ENCODE data around the gene ITPK1.

ITPK1 gene

GRCh38 chr14:93033983-93034670, 81.6 kb downstream of the ITPK1 start:
- TF ChIP-seq ESRRG (CRISPR knock-in tag; IDR thresholded peaks at IDR 0.05) (no peak), PPARA (CRISPR knock-in tag; IDR thresholded peaks at IDR 0.05; ENCODE audit: borderline replicate concordance) (no peak), ZFP30 (CRISPR knock-in tag; IDR thresholded peaks at IDR 0.05) (no peak), CSDC2 (CRISPR knock-in tag; IDR thresholded peaks at IDR 0.05) (no peak), RARB (CRISPR knock-in tag; IDR thresholded peaks at IDR 0.05) (no peak), ZNF565 (CRISPR knock-in tag; conservative IDR thresholded peaks at IDR 0.05; ENCODE audit: low read depth) (no peak), SNAI2 (CRISPR knock-in tag; IDR thresholded peaks at IDR 0.05) (no peak), ZNF70 (CRISPR knock-in tag; IDR thresholded peaks at IDR 0.05) (no peak), ZFP3 (CRISPR knock-in tag; IDR thresholded peaks at IDR 0.05) (no peak), OSR1 (CRISPR knock-in tag; IDR thresholded peaks at IDR 0.05) (no peak)
- TF ChIP-seq, protein P1, sequence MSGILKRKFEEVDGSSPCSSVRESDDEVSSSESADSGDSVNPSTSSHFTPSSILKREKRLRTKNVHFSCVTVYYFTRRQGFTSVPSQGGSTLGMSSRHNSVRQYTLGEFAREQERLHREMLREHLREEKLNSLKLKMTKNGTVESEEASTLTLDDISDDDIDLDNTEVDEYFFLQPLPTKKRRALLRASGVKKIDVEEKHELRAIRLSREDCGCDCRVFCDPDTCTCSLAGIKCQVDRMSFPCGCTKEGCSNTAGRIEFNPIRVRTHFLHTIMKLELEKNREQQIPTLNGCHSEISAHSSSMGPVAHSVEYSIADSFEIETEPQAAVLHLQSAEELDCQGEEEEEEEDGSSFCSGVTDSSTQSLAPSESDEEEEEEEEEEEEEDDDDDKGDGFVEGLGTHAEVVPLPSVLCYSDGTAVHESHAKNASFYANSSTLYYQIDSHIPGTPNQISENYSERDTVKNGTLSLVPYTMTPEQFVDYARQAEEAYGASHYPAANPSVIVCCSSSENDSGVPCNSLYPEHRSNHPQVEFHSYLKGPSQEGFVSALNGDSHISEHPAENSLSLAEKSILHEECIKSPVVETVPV (CRISPR knock-in tag; IDR thresholded peaks at IDR 0.05) = no peak
- ATAC-seq = peak; percentile 62

DNA sequence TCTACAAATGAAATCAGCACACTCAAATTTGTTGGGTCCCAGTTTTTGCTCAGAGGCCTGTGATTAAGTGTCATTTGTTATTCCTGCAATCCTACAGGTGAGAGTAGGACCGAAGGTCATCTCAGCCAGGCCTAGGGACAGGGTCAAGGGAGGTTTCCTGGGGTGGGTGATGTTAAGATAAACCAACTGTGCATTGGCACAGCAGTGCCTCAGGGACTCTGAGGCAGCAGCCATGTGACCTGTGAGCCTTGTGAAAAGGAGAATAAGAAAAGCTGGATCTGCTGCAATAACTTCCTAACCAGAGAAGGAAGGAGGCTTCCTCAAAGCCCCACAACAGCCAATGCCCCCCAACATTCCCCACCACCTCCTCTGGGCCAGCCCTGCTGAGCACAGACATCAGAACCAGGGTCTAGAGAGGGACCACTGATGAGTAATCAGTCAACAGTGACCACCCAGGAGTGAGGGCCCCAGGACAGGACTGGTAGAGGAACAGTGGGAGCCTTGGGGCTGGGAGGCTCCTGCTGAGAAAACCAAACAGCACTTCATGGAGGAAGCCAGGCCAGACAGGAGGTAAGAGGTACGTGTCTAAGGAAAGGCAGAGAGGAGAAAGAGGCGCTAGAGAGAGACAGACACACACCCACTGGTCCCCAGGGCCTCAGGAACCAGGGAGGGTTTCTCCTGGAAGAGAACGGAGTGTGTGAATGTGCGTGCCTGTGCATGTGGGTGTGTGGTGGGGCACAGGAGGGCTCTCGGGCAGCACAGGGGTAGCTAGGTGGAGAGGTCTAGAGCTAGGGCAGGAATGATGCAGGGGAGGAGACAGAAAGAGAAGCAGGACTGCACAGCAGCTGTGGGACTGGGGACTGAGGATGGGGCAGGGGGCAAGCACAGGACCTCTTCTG, 82.4 kb downstream of the ITPK1 start:
- no peak for ATAC-seq
- no peak for TF ChIP-seq ZNF70 (CRISPR knock-in tag; IDR thresholded peaks at IDR 0.05)
- TF ChIP-seq ESRRG (CRISPR knock-in tag; IDR thresholded peaks at IDR 0.05) = no peak
- no peak for TF ChIP-seq PATZ1 (CRISPR knock-in tag; IDR thresholded peaks at IDR 0.05; ENCODE audit: borderline replicate concordance)
- TF ChIP-seq ZNF8 (CRISPR knock-in tag; IDR thresholded peaks at IDR 0.05) = no peak
- no peak for TF ChIP-seq ZFP30 (CRISPR knock-in tag; IDR thresholded peaks at IDR 0.05)

GRCh38 chr14:93032421-93032936, 83.2 kb downstream of the ITPK1 start:
- TF ChIP-seq POU6F1 (CRISPR knock-in tag; IDR thresholded peaks at IDR 0.05; ENCODE audit: borderline replicate concordance, low read depth) (no peak), ZNF70 (CRISPR knock-in tag; IDR thresholded peaks at IDR 0.05) (no peak), ESRRG (CRISPR knock-in tag; IDR thresholded peaks at IDR 0.05) (no peak), ARNTL (CRISPR knock-in tag; IDR thresholded peaks at IDR 0.05; ENCODE audit: borderline replicate concordance, low read depth) (no peak), TOX (CRISPR knock-in tag; IDR thresholded peaks at IDR 0.05; ENCODE audit: borderline replicate concordance) (no peak), SNAI2 (CRISPR knock-in tag; IDR thresholded peaks at IDR 0.05) (no peak), ZFP30 (CRISPR knock-in tag; IDR thresholded peaks at IDR 0.05) (no peak), OSR1 (CRISPR knock-in tag; IDR thresholded peaks at IDR 0.05) (no peak), RARB (CRISPR knock-in tag; IDR thresholded peaks at IDR 0.05) (no peak), ZC3H10 (CRISPR knock-in tag; IDR thresholded peaks at IDR 0.05) (no peak), BACH2 (CRISPR knock-in tag; IDR thresholded peaks at IDR 0.05; ENCODE audit: borderline replicate concordance) (no peak), TCF4 (CRISPR knock-in tag; IDR thresholded peaks at IDR 0.05; ENCODE audit: borderline replicate concordance) (no peak)
- TF ChIP-seq, protein P2, sequence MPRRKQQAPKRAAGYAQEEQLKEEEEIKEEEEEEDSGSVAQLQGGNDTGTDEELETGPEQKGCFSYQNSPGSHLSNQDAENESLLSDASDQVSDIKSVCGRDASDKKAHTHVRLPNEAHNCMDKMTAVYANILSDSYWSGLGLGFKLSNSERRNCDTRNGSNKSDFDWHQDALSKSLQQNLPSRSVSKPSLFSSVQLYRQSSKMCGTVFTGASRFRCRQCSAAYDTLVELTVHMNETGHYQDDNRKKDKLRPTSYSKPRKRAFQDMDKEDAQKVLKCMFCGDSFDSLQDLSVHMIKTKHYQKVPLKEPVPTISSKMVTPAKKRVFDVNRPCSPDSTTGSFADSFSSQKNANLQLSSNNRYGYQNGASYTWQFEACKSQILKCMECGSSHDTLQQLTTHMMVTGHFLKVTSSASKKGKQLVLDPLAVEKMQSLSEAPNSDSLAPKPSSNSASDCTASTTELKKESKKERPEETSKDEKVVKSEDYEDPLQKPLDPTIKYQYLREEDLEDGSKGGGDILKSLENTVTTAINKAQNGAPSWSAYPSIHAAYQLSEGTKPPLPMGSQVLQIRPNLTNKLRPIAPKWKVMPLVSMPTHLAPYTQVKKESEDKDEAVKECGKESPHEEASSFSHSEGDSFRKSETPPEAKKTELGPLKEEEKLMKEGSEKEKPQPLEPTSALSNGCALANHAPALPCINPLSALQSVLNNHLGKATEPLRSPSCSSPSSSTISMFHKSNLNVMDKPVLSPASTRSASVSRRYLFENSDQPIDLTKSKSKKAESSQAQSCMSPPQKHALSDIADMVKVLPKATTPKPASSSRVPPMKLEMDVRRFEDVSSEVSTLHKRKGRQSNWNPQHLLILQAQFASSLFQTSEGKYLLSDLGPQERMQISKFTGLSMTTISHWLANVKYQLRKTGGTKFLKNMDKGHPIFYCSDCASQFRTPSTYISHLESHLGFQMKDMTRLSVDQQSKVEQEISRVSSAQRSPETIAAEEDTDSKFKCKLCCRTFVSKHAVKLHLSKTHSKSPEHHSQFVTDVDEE (CRISPR knock-in tag; IDR thresholded peaks at IDR 0.05) = no peak
- no peak for ATAC-seq
